GM12801 (cell line): ENCODE data around the gene DOC2B.

Experiments
- TF ChIP-seq, protein P1 (sequence below): IDR thresholded peaks from one replicate; pipeline ENCODE4 v1.5.1; 2011; ENCODE audit warnings: control low read depth; ENCODE audit not compliant: insufficient read length; ENCODE audit errors: extremely low read depth

DOC2B gene

DNA sequence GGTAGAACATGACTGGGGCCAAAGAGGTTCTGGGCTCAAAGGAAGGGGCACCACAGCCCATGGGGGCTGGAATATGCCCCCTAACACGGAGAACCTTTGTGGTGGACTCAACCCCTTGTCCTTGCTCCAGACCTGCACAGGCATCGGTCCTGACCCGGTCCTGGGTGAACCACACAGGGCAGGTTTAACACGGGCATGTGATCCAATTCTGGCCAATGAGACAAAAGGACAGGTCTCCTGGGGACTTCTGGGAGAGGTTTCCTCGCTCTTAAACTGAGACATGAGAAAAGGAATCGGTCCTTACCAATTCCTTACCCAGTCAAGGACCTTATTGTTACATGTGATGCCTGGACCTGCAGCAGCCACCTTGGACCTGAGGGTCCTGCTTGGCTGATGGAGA is 3.7 kb downstream of the DOC2B start:
- TF ChIP-seq, protein P1, sequence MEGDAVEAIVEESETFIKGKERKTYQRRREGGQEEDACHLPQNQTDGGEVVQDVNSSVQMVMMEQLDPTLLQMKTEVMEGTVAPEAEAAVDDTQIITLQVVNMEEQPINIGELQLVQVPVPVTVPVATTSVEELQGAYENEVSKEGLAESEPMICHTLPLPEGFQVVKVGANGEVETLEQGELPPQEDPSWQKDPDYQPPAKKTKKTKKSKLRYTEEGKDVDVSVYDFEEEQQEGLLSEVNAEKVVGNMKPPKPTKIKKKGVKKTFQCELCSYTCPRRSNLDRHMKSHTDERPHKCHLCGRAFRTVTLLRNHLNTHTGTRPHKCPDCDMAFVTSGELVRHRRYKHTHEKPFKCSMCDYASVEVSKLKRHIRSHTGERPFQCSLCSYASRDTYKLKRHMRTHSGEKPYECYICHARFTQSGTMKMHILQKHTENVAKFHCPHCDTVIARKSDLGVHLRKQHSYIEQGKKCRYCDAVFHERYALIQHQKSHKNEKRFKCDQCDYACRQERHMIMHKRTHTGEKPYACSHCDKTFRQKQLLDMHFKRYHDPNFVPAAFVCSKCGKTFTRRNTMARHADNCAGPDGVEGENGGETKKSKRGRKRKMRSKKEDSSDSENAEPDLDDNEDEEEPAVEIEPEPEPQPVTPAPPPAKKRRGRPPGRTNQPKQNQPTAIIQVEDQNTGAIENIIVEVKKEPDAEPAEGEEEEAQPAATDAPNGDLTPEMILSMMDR = no peak

DNA sequence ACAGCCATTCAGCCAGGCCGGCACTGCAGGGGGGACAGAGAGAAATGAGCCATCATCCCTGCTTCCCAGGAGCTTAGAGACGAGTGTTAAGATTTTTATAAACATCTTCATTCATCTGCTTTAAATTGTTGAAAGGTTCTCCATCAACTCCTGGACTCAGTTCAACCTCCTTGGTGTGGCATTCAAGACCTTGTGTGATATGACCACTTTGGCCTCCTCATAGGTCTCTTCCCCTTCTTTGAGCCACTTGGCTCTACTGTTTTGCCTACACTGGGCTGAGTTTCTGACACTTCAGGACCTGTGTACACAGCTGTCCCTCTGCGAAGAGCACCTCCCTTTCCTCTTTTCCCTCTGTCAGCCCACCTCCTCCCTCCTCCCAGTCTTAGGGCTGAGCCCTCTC is 4.3 kb downstream of the DOC2B start:
- TF ChIP-seq, protein P1 = no peak

DNA sequence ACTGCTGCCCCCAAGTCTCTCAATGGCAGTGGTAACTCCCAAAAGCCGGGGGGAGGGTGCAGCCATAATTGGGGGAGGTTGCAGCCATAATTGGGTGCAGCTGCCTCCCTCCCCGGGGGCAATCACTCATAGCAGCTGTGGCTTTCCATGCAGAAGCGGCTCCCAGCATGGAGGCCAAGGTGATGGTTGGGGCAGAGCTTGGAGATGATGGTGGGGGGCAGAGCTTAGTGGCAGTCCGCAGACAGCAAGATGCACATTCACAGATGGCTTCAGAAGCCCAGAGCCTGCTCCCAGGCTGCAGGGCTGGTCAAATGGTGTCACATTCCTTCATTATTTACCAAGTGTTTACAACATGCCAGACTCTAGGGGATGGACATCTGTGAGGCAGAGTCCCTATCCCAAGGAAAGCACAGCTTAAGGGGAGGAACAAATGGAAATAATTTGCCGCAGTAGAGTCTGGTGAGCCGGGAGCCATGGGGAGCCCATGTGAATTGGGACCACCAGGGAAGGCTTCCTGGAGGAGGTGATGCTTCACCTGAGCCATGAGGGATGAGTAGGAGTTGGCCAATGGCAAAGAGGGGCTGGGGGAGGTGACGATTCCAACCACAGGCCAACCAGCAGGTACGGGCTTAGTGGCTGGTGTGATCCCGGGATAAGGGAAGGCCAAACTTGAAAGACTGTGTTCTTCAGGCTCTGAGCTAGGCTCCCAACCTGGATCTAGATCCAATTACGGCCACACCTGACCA is 8.1 kb downstream of the DOC2B start:
- TF ChIP-seq, protein P1 = no peak

DNA sequence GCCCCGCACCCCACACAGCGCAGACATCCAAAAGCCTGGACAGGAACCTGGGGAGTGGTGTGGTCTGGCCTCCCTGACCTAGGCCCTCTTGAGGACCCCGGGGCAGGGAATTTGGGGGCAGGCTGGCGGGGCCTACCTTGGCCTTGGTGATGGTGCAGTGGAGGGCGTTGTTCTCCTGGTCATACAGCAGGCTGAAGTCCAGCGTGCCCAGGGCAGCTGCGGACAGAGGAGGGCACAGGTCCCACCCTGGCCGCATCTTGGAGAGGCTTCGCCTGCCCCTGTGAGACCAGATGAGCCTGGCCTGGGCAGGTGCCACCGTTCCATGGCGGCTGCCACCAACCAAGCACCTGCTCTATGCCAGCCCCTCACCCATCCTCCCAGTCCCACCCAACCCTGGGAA is 9.0 kb downstream of the DOC2B start:
- TF ChIP-seq, protein P1 = no peak

DNA sequence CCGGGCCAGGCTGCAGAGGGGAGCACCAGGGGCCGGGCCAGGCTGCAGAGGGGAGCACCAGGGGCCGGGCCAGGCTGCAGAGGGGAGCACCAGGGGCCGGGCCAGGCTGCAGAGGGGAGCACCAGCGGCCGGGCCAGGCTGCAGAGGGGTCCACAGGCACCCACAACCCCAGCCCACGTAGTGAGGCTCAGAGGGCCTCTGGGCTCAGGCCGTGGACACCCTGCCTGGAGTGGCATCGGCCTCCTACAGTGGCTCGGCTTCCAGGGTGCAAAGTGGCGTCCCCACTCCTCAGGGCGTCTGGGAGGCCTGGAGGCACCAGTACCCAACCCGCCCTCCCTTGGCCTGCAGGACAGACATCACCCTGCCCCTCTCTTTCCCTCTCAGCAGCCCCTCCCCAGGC is 9.6 kb downstream of the DOC2B start:
- TF ChIP-seq, protein P1 = no peak

DNA sequence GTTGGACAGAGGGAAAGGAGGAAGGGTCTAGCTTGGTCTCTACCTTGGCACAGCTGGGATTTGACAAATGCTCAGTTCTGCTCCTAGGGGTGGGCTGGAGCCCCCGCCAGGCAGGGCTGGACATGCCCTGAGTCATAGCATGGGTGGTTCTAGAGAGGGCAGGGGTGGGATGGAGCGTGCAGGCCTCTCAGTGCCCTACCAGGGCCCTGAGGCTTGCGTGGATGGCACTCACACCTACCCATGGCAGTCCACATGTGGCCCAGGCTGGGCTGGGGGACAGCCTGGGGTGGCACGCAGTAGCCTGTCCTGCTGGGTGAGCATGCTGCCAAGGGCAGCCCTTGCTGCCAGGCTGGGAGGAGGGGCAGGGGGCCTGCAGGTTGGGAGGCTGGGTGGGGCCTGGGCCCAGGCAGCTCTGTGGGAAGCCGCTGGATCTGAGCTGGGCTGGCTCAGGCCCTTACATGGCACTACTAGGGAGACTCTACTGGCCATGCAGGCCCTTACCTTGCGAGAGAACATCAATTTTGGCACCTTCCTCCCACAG is 11.2 kb downstream of the DOC2B start:
- TF ChIP-seq, protein P1 = no peak

DNA sequence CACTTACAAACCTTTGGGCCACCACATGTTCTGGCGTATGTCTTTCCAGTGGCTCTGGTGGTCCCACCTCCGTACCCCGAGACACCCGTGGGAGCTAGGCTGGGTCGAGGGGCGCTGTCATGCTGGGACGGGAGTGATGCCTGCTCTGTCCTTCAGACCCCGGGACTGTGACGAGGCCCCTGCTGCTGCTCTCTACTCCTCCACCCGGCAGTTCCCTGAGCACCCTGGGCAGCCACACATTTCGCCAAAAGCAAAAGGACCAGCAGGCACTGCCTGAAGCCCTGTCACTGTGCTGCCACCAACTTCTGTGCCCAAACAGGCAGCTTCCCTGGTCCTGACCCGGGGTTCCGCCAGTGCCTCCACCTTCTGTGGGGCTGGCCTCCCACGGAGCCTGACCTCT is 15.5 kb downstream of the DOC2B start:
- TF ChIP-seq, protein P1 = no peak
